H1 (cell line): ENCODE measurements around the gene ARHGAP42. TPM values are rescaled to one million over a fixed set of nuclear protein-coding genes. Genes with fewer than 3 reads are reported as not detected.

ENCODE experiments used
- CTCF ChIA-PET: fragments of 300-600 bp; sonication (Branson Sonifier 250); formaldehyde crosslinking; loops from one replicate; lab custom pipeline; 2021; ENCODE audit not compliant: partially characterized antibody; lab: Charles Lee
- POLR2A ChIA-PET: fragments of 300-600 bp; sonication (Branson Sonifier 250); formaldehyde crosslinking; loops from one replicate; lab custom pipeline; 2021; ENCODE audit warnings: inconsistent platforms; ENCODE audit not compliant: partially characterized antibody; lab: Charles Lee
- DNase-seq, 2 experiments: peaks; one replicate each; pipeline versions ENCODE4 v3.0.0 to v3.0.0-alpha.2; 2010 to 2022; ENCODE audit warnings: low spot score in 2 of 2, low read depth in 1 of 2, mixed read lengths in 1 of 2
- FAIRE-seq: peaks from 2 replicates; lab custom pipeline; 2011; peaks lifted over from hg19 to GRCh38; lab: Jason Lieb, UNC
- H2AFZ ChIP-seq: 2 replicates; pipeline ENCODE4 v1.8.1; 2012; ENCODE audit warnings: low read length, inconsistent platforms
- H2AK5ac ChIP-seq: 2 replicates; pipeline ENCODE4 v1.6.1; 2013; ENCODE audit warnings: low read depth, low read length
- H2BK120ac ChIP-seq: replicated peaks from 2 replicates; pipeline ENCODE3; 2013; ENCODE audit warnings: low read depth, low read length, inconsistent platforms
- H2BK12ac ChIP-seq: 2 replicates; pipeline ENCODE4 v1.6.1; 2013; ENCODE audit warnings: low read depth, low read length
- H2BK15ac ChIP-seq: 2 replicates; pipeline ENCODE4 v1.6.1; 2013; ENCODE audit warnings: low read length
- H2BK20ac ChIP-seq: 2 replicates; pipeline ENCODE4 v1.6.1; 2013; ENCODE audit warnings: low read length
- H2BK5ac ChIP-seq: 2 replicates; pipeline ENCODE4 v1.6.1; 2013; ENCODE audit warnings: low read depth, low read length
- H3K14ac ChIP-seq: 2 replicates; pipeline ENCODE4 v1.6.1; 2013; ENCODE audit warnings: inconsistent platforms; ENCODE audit not compliant: insufficient read length
- H3K18ac ChIP-seq: 2 replicates; pipeline ENCODE4 v1.6.1; 2013; ENCODE audit warnings: low read length; ENCODE audit errors: extremely low read depth
- H3K23ac ChIP-seq: 2 replicates; pipeline ENCODE4 v1.6.1; 2013; ENCODE audit warnings: inconsistent platforms; ENCODE audit not compliant: insufficient read length
- H3K23me2 ChIP-seq: 2 replicates; pipeline ENCODE4 v1.6.1; 2013; ENCODE audit warnings: low read depth, low read length
- H3K27ac ChIP-seq: 2 replicates; pipeline ENCODE4 v1.6.1; 2011; ENCODE audit warnings: low read depth, low read length, inconsistent platforms
- H3K27me3 ChIP-seq, 4 experiments: replicated peaks in 1 of 4; 1 replicate in 1 of 4; 2 replicates in 3 of 4; pipeline versions ENCODE4 v1.6.1 to v1.8.1; 2011 to 2013; ENCODE audit warnings: low read length in 3 of 4, mild to moderate bottlenecking in 3 of 4, inconsistent platforms in 2 of 4, mixed read lengths in 2 of 4, moderate library complexity in 1 of 4; ENCODE audit not compliant: control insufficient read depth in 3 of 4, insufficient read depth in 3 of 4; ENCODE audit errors: extremely low read depth in 1 of 4
- H3K36me3 ChIP-seq, 4 experiments: 2 replicates each; pipeline versions ENCODE4 v1.6.1 to v1.8.1; 2011 to 2013; ENCODE audit warnings: mild to moderate bottlenecking in 4 of 4, low read length in 3 of 4, moderate library complexity in 2 of 4, control low read depth in 1 of 4, inconsistent platforms in 1 of 4; ENCODE audit not compliant: insufficient read depth in 4 of 4, control insufficient read depth in 2 of 4
- H3K4ac ChIP-seq: replicated peaks from 2 replicates; pipeline ENCODE3; 2013; ENCODE audit warnings: low read length, low read depth, mixed read lengths, inconsistent platforms; ENCODE audit not compliant: insufficient read length
- H3K4me1 ChIP-seq, 4 experiments: replicated peaks in 1 of 4; 1 replicate in 1 of 4; 2 replicates in 3 of 4; pipeline versions ENCODE4 v1.6.1 to v1.8.1; 2011 to 2013; ENCODE audit warnings: low read length in 3 of 4, inconsistent platforms in 2 of 4, mixed read lengths in 1 of 4; ENCODE audit not compliant: insufficient read depth in 4 of 4, control insufficient read depth in 3 of 4
- H3K4me2 ChIP-seq, 2 experiments: 2 replicates each; pipeline versions ENCODE4 v1.6.1 to v1.8.1; 2011 to 2013; ENCODE audit warnings: low read depth in 2 of 2, low read length in 2 of 2, control low read depth in 1 of 2, inconsistent platforms in 1 of 2, mild to moderate bottlenecking in 1 of 2; ENCODE audit not compliant: insufficient read depth in 1 of 2
- H3K4me3 ChIP-seq, 4 experiments: fragments of 200-600, 300-600 bp in 1 of 4; sonication (generic), shearing (Covaris generic), sonication (Bioruptor Twin) in 1 of 4; 2 replicates each; pipeline versions ENCODE4 v1.5.1 to v1.8.1; 2011 to 2016; ENCODE audit warnings: low read length in 4 of 4, low read depth in 3 of 4, control low read depth in 2 of 4, inconsistent platforms in 2 of 4, mild to moderate bottlenecking in 2 of 4, mixed read lengths in 1 of 4, moderate library complexity in 1 of 4; ENCODE audit not compliant: insufficient read depth in 2 of 4; ENCODE audit errors: extremely low read depth in 1 of 4
- H3K56ac ChIP-seq: replicated peaks from 2 replicates; pipeline ENCODE3; 2013; ENCODE audit warnings: low read depth, mild to moderate bottlenecking, mixed read lengths, low read length, inconsistent platforms; ENCODE audit not compliant: insufficient read length
- H3K79me1 ChIP-seq: 2 replicates; pipeline ENCODE4 v1.6.1; 2013; ENCODE audit warnings: low read depth, low read length, control low read depth
- H3K79me2 ChIP-seq, 2 experiments: 2 replicates each; pipeline versions ENCODE4 v1.6.1 to v1.8.1; 2012 to 2013; ENCODE audit warnings: low read length in 2 of 2, mild to moderate bottlenecking in 2 of 2, inconsistent platforms in 1 of 2; ENCODE audit not compliant: insufficient read depth in 2 of 2, control insufficient read depth in 1 of 2
- H3K9ac ChIP-seq, 4 experiments: replicated peaks in 1 of 4; 1 replicate in 1 of 4; 2 replicates in 3 of 4; pipeline versions ENCODE4 v1.6.1 to v1.8.1; 2011 to 2013; ENCODE audit warnings: low read depth in 3 of 4, low read length in 3 of 4, control low read depth in 2 of 4, mild to moderate bottlenecking in 2 of 4, moderate library complexity in 2 of 4, inconsistent platforms in 1 of 4; ENCODE audit errors: extremely low read depth in 1 of 4
- H3K9me3 ChIP-seq, 2 experiments: 2 replicates each; pipeline versions ENCODE4 v1.6.1 to v1.8.1; 2012 to 2013; ENCODE audit warnings: mild to moderate bottlenecking in 2 of 2, moderate library complexity in 2 of 2, control low read depth in 1 of 2, inconsistent platforms in 1 of 2, low read depth in 1 of 2, low read length in 1 of 2, mixed read lengths in 1 of 2; ENCODE audit not compliant: insufficient read depth in 2 of 2
- H4K20me1 ChIP-seq, 2 experiments: replicated peaks in 1 of 2; 2 replicates each; pipeline versions ENCODE3 to v1.8.1; 2011 to 2013; ENCODE audit warnings: inconsistent platforms in 2 of 2, low read length in 2 of 2, mild to moderate bottlenecking in 1 of 2; ENCODE audit not compliant: insufficient read depth in 2 of 2, control insufficient read depth in 1 of 2
- H4K5ac ChIP-seq: 2 replicates; pipeline ENCODE4 v1.6.1; 2013; ENCODE audit warnings: low read length, low read depth, mixed read lengths, inconsistent platforms; ENCODE audit not compliant: insufficient read length
- H4K8ac ChIP-seq: 2 replicates; pipeline ENCODE4 v1.8.0; 2013; ENCODE audit warnings: mild to moderate bottlenecking, moderate library complexity, low read length, inconsistent platforms; ENCODE audit not compliant: insufficient read depth; ENCODE audit errors: extremely low read depth
- H4K91ac ChIP-seq: replicated peaks from 2 replicates; pipeline ENCODE3; 2013; ENCODE audit warnings: low read length, mixed read lengths, inconsistent platforms; ENCODE audit not compliant: insufficient read length
- CEBPB ChIP-seq: IDR thresholded peaks from 2 replicates; pipeline ENCODE4 v1.6.1; 2012; ENCODE audit warnings: low read depth, low read length
- CHD1 ChIP-seq: IDR thresholded peaks from 2 replicates; pipeline ENCODE4 v1.6.1; 2012; ENCODE audit warnings: low read depth, low read length, improper control_type of control experiment
- FOSL1 ChIP-seq: IDR thresholded peaks from 2 replicates; pipeline ENCODE4 v1.6.1; 2011; ENCODE audit warnings: mild to moderate bottlenecking, low read depth, low read length, moderate library complexity; ENCODE audit not compliant: insufficient read depth
- NANOG ChIP-seq: IDR thresholded peaks from 2 replicates; pipeline ENCODE4 v1.6.1; 2011; ENCODE audit warnings: low read length, low read depth, mild to moderate bottlenecking, inconsistent platforms; ENCODE audit not compliant: insufficient read depth, poor library complexity, severe bottlenecking
- POU5F1 ChIP-seq: IDR thresholded peaks from 2 replicates; pipeline ENCODE4 v1.6.1; 2011; ENCODE audit warnings: low read depth, mild to moderate bottlenecking, low read length, moderate library complexity
- RBBP5 ChIP-seq: IDR thresholded peaks from 2 replicates; pipeline ENCODE4 v1.7.1; 2012; ENCODE audit warnings: low read depth, mild to moderate bottlenecking, inconsistent platforms, low read length, moderate library complexity, borderline replicate concordance
- YY1 ChIP-seq: IDR thresholded peaks from 2 replicates; pipeline ENCODE4 v1.6.1; 2011; ENCODE audit warnings: low read depth, mild to moderate bottlenecking, low read length
- WGBS, 2 experiments: shearing (Covaris generic) in 1 of 2; methylation state at CpG; one replicate each; pipeline versions ENCODE4 v1.1.6 to v1.1.7; 2013 to 2015; ENCODE audit warnings: low lambda C conversion rate in 2 of 2, mixed read lengths in 2 of 2, inconsistent platforms in 1 of 2, low coverage in 1 of 2, missing lambda C conversion rate in 1 of 2; ENCODE audit not compliant: insufficient replicate concordance in 2 of 2, insufficient coverage in 1 of 2, insufficient read length in 1 of 2; ENCODE audit errors: extremely low coverage in 1 of 2, missing lambda C conversion rate in 1 of 2; 5-methylcytosine and 5-hydroxymethylcytosine counted together
- polyA plus RNA-seq, 7 experiments: library from polyadenylated mRNA; depleted of rRNA in 3 of 7; stranded (reverse) in 5 of 7; unstranded in 2 of 7; fragments of >200 nt in 5 of 7; fragments of 200-250 nt in 2 of 7; gene quantifications; 1 replicate in 5 of 7; 2 replicates in 1 of 7; 4 replicates in 1 of 7; pipeline versions ENCODE4 v1.2.1 to v1.2.3, GENCODE V29; 2011 to 2013; ENCODE audit warnings: missing spikeins in 2 of 7, mixed read lengths in 2 of 7
- total RNA-seq: library from RNA; stranded (reverse); fragmentation: NEBNext Ultra II Directional; extraction: Animal tissue kit (Norgen Biotek cat#: 25700); gene quantifications from 2 replicates; pipeline ENCODE4 v1.2.1, GENCODE V29; 2021
- TF ChIP-seq, protein P1 (sequence below), 3 experiments: IDR thresholded peaks; 1 replicate in 2 of 3; 2 replicates in 1 of 3; pipeline versions ENCODE4 v1.5.1 to v1.6.1; 2011; ENCODE audit warnings: low read length in 3 of 3, mild to moderate bottlenecking in 3 of 3, inconsistent platforms in 2 of 3, low read depth in 1 of 3, moderate library complexity in 1 of 3; ENCODE audit not compliant: insufficient read depth in 1 of 3; ENCODE audit errors: control extremely low read depth in 1 of 3
- TF ChIP-seq, protein P2 (sequence below): IDR thresholded peaks from 2 replicates; pipeline ENCODE4 v1.6.1; 2012; ENCODE audit warnings: low read length, inconsistent platforms

ARHGAP42 gene
- total and polyA plus RNA-seq, 2 of the 8 experiments (the other 6 are each of a cell fraction or from before 2014, with no cell fraction given), result 22.2 to 33.5 TPM

DNA sequence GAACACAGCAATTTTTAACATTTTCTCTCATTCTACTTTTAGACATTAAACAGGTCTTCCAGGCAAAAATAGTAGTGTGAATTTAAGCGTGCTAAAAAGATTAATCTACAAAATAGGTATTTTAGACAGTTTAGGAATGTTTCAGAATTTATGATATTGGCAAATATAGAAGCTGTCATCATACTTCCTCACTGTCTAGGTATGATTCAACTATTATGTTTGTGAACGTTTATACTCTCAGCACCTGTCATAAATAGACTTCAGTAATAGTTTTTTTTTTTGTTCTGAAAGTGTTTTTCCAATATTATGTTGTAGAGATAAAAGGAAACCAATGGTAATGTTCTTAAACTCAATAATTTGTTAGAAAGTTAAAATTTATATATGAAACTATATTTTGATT lies 103.0 kb downstream of the ARHGAP42 start:
- Histone ChIP-seq H3K9me3 (no peaks in the 10 kb centered on the region), H4K8ac (no peak overlapping the region), H2AK5ac (no peak overlapping the region), H2BK20ac (no peak overlapping the region), H3K4me2 (no peak overlapping the region), H3K14ac (no peak overlapping the region), H2BK15ac (no peak overlapping the region), H3K9ac (no peak overlapping the region), H2BK12ac (no peak overlapping the region), H3K79me1 (no peaks in the 10 kb centered on the region; the same call in 1 of the 2 replicates), H4K5ac (peak overlapping the region; percentile 95), H3K56ac (no peak overlapping the region), H3K27ac (no peak overlapping the region), H3K18ac (no peak overlapping the region; the same call in 1 of the 2 replicates), H3K36me3 (no peaks in the 10 kb centered on the region; a peak in 1 of 8 replicates), H3K79me2 (peaks cover 0 to 64% of the 10 kb centered on the region in 2 experiments; a peak in 2 of 4 replicates), H4K91ac (no peak overlapping the region), H3K23ac (no peak overlapping the region), H3K23me2 (no peaks in the 10 kb centered on the region), H3K27me3 (no peaks in the 10 kb centered on the region), H2BK120ac (no peak overlapping the region), H2AFZ (no peak overlapping the region), H4K20me1 (no peaks in the 10 kb centered on the region), H3K4ac (no peak overlapping the region), H3K4me1 (peaks cover 0 to 20% (median 10%) of the 10 kb centered on the region in 4 experiments; a peak in 4 of 7 replicates), H2BK5ac (no peak overlapping the region), H3K4me3 (no peak overlapping the region)
- ChIA-PET CTCF (interaction anchor here (1.5 kb wide), 1 partner anchor 30 kb away, joined by 4 read pairs; no protein-coding TSS in a partner anchor), POLR2A (interaction anchor here (0.7 to 1.1 kb wide), 3 partner anchors 12 to 102 kb away, joined by 3 read pairs; no protein-coding TSS in a partner anchor)
- DNase-seq, result no peak
- no peak for FAIRE-seq
- 82% methylated on average over 2 of the region's 2 CpGs; no CpG with 5 or more reads in 1 of the 2 experiments for WGBS, 2 experiments
- TF ChIP-seq, protein P1, sequence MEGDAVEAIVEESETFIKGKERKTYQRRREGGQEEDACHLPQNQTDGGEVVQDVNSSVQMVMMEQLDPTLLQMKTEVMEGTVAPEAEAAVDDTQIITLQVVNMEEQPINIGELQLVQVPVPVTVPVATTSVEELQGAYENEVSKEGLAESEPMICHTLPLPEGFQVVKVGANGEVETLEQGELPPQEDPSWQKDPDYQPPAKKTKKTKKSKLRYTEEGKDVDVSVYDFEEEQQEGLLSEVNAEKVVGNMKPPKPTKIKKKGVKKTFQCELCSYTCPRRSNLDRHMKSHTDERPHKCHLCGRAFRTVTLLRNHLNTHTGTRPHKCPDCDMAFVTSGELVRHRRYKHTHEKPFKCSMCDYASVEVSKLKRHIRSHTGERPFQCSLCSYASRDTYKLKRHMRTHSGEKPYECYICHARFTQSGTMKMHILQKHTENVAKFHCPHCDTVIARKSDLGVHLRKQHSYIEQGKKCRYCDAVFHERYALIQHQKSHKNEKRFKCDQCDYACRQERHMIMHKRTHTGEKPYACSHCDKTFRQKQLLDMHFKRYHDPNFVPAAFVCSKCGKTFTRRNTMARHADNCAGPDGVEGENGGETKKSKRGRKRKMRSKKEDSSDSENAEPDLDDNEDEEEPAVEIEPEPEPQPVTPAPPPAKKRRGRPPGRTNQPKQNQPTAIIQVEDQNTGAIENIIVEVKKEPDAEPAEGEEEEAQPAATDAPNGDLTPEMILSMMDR (IDR thresholded peaks at IDR 0.05; ENCODE audit: control extremely low read depth in 1 of 3, insufficient read depth in 1 of 3, low read depth in 1 of 3, low read length in 3 of 3), result no peak
- TF ChIP-seq YY1, result no peak
- TF ChIP-seq, protein P2, sequence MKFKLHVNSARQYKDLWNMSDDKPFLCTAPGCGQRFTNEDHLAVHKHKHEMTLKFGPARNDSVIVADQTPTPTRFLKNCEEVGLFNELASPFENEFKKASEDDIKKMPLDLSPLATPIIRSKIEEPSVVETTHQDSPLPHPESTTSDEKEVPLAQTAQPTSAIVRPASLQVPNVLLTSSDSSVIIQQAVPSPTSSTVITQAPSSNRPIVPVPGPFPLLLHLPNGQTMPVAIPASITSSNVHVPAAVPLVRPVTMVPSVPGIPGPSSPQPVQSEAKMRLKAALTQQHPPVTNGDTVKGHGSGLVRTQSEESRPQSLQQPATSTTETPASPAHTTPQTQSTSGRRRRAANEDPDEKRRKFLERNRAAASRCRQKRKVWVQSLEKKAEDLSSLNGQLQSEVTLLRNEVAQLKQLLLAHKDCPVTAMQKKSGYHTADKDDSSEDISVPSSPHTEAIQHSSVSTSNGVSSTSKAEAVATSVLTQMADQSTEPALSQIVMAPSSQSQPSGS, result no peak
- TF ChIP-seq FOSL1, result no peak
- no peak for TF ChIP-seq NANOG
- TF ChIP-seq RBBP5, result no peak
- no peak for TF ChIP-seq CHD1
- no peak for TF ChIP-seq POU5F1
- no peak for TF ChIP-seq CEBPB
